HFF-Myc (cell line): ENCODE measurements around the gene DNAJC18.
A peak's percentile ranks its signal among the peaks of the same experiment; 100 is the strongest.
"Not testable (repeated sequence)": the region's sequence is repeated elsewhere in the genome, so short reads cannot be mapped to it uniquely, and the experiment has no call there.

Experiments
- DNase-seq: peaks from one replicate; pipeline ENCODE4 v3.0.0-alpha.2; 2011; ENCODE audit warnings: low read depth; ENCODE audit errors: extremely low read depth
- H3K4me3 ChIP-seq: replicated peaks from 2 replicates; pipeline ENCODE4 v1.5.1; 2011; ENCODE audit warnings: low read depth, mild to moderate bottlenecking, control low read depth, low read length
- CTCF ChIP-seq: IDR thresholded peaks from 2 replicates; pipeline ENCODE4 v1.5.1; 2012; ENCODE audit warnings: mild to moderate bottlenecking, low read depth, low read length, control low read depth; ENCODE audit errors: missing control alignments

Gene DNAJC18

GRCh38 chr5:139391570-139392323 is 47.6 kb downstream of the DNAJC18 start:
- TF ChIP-seq CTCF: no peak
- no peak for DNase-seq
- H3K4me3 ChIP-seq: peak overlapping the region; percentile 52

GRCh38 chr5:139390639-139391569 is 48.4 kb downstream of the DNAJC18 start:
- no peak for DNase-seq
- H3K4me3 ChIP-seq: no peak overlapping the region

GRCh38 chr5:139389701-139390638 is 49.4 kb downstream of the DNAJC18 start, which contains the start of gene MZB1:
Gene MZB1 (minus strand): TSS chr5:139389913. CDS start chr5:139389856, 57 bp downstream.
- no peak within 1 kb of the TSS for H3K4me3 ChIP-seq
- no peak for TF ChIP-seq CTCF
- DNase-seq: no peak

More at GRCh38 chr5:139390639-139391569, 48.4 kb downstream of the DNAJC18 start:
- TF ChIP-seq CTCF: no peak

- no peak overlapping the region for H3K4me3 ChIP-seq
- DNase-seq: no peak
- no peak for TF ChIP-seq CTCF
These were observed 51.0 kb downstream of the DNAJC18 start for GRCh38 chr5:139388198-139388821.

GRCh38 chr5:139387611-139388197 is 51.6 kb downstream of the DNAJC18 start:
- DNase-seq: no peak
- TF ChIP-seq CTCF: no peak
- H3K4me3 ChIP-seq: no peak overlapping the region

GRCh38 chr5:139386956-139387355 is 52.4 kb downstream of the DNAJC18 start:
- not testable (repeated sequence) for H3K4me3 ChIP-seq, DNase-seq
